GM19193 (cell line): Measurements from ENCODE around the gene SCGB1D2.

ENCODE experiments used
- POLR2A ChIP-seq: IDR thresholded peaks from 4 replicates; pipeline ENCODE4 v1.6.1; 2011; ENCODE audit not compliant: insufficient read depth, insufficient read length; ENCODE audit errors: extremely low read depth

Gene SCGB1D2

DNA sequence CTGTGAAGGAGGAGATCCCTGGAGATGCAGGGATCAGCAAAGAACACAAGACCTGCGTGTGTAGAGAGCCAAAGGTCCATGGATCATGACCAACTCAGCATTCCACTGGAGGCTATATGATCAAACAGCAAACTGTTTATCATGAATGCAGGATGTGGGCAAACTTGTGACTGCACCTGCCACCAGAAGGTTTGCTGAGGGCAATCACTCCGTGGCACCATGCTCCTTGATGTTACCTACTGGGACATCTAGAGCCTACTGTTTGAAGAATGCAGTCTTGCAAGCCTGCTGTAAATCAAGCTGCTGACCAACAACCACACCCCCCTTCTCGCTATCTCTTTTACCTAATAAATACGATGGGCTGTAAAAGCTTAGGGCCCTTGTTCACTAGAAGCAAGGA, 9.7 kb downstream of the SCGB1D2 start:
- no peak for TF ChIP-seq POLR2A

- no peak for TF ChIP-seq POLR2A
These were observed 12.0 kb downstream of the SCGB1D2 start for GRCh38 chr11:62253999-62254542.

- no peak for TF ChIP-seq POLR2A
These were observed 14.2 kb downstream of the SCGB1D2 start for GRCh38 chr11:62256281-62256680.

GRCh38 chr11:62260261-62260953, 18.4 kb downstream of the SCGB1D2 start:
- TF ChIP-seq POLR2A = no peak

GRCh38 chr11:62264004-62264403, 22.0 kb downstream of the SCGB1D2 start:
- TF ChIP-seq POLR2A = no peak

GRCh38 chr11:62266558-62266957, 24.5 kb downstream of the SCGB1D2 start:
- TF ChIP-seq POLR2A = no peak

DNA sequence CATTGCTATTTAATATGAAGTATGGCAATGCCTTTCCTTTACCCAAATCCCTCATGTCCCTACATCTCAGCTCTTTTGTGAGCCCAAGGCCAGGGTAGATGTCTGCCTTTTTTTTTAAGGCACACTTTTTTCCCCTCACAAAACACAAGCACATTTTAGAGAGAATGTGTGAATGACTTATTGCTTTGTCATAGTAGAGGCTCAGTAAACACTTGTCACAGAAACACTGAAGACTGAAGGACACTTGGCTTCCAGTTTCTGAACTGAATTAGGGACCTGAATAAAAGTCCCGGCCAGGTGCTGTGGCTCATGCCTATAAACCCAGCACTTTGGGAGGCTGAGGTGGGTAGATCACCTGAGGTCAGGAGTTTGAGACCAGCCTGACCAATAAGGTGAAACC, 25.0 kb downstream of the SCGB1D2 start:
- no peak for TF ChIP-seq POLR2A

GRCh38 chr11:62267576-62267975, 25.5 kb downstream of the SCGB1D2 start:
- no peak for TF ChIP-seq POLR2A

DNA sequence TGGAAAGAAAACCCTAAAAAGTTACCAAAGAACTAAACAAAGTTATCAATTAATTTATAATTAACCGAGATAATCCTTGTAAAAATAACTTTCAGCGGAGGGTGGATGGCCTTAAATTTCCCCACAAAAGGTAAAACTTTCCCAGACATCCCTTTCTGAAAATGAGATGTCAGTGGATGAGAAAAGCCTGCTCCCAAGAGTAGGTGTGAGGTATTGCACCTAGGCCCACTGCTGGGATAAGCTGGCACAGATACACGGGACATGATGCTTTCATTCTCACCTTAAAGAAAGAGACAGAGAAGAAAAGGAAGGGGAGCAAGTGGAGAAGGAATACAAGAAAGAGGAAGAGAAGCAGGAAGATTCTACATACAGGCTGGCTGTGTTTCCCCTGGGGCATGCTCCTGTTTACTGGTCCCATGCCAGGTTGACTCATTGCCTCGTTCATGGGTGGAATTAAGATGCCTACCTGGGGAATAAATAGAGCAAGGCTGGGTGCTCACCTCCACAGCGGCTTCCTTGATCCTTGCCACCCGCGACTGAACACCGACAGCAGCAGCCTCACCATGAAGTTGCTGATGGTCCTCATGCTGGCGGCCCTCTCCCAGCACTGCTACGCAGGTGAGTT, 27.7 kb downstream of the SCGB1D2 start, which contains the start of gene SCGB2A2:
Gene SCGB2A2, plus strand, starts transcription at position 505 of the 625 bp plus-strand sequence. Its CDS starts 59 bp downstream, at position 564.
- no peak for TF ChIP-seq POLR2A

DNA sequence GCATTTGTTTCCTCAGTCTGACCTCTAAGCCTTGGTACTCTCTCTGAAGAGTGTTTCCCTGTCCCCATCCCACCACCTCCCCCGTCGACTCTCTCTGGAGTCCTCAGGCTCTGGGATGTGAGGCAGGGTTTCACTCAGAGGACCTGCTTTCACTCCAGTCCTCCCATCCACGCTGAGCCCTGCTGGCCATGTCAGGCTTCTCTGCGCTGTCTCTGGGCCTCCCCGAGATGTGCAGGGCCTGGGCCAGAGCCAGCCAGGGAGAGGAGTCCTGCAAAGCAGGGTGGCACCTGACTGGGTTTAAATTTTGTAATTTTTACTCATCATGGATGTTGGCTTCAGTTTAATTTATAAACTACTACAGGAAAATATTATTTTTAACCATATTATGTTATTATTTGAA, 31.2 kb downstream of the SCGB1D2 start:
- TF ChIP-seq POLR2A = no peak

GRCh38 chr11:62273789-62274275, 31.8 kb downstream of the SCGB1D2 start:
- TF ChIP-seq POLR2A = no peak

DNA sequence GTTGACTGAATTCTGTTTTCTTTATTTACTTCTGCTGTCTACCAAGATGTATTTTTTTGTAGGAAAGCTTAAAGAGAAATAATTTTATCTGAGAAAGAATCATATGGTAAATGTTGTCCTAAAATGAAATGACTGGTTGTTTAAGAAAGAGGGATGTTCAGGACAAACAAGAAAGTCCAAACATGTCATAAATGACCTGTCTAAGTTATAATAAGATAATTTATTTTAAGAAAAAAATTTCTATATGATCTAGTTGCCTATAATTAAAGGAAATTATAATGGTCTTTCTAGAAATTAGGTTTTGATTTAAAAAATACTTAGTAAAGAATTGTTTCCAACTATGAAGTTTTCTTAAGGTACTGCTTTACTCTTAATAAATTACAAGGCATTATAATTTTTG, 38.4 kb downstream of the SCGB1D2 start:
- no peak for TF ChIP-seq POLR2A
